K562 (cell line): Measurements from ENCODE around the gene MPHOSPH6. TPM values are rescaled to one million over a fixed set of nuclear protein-coding genes. Genes with fewer than 3 reads are reported as not detected.
"Not testable (repeated sequence)": the region's sequence is repeated elsewhere in the genome, so short reads cannot be mapped to it uniquely, and the experiment has no call there.

Source experiments
- ATAC-seq: fragments of 200-7000 bp; cut with Tn5 transposase; 3 replicates; pipeline ENCODE4 v1.9.1; 2020; ENCODE audit warnings: moderate library complexity
- BruUV-seq: library from RNA; stranded (reverse); fragments of 400-500 nt; replicated peaks from 2 replicates; lab custom pipeline; 2021; lab: Mats Ljungman, UMichigan
- CTCF ChIA-PET: fragments of 300-600 bp; formaldehyde crosslinking; extraction: SDS; loops from one replicate; lab custom pipeline; 2021; ENCODE audit warnings: low intra/inter-chr PET ratio; lab: Yijun Ruan, JAX
- POLR2A ChIA-PET: fragments of 300-600, 350-650 bp; sonication (Branson Sonifier 250); formaldehyde crosslinking; extraction: SDS; loops from one replicate; lab custom pipeline; 2021; ENCODE audit warnings: antibody characterized with exemption, inconsistent platforms; lab: Yijun Ruan, JAX
- DNase-seq, 4 experiments: peaks; one replicate each; pipeline versions ENCODE4 v3.0.0 to v3.0.0-alpha.2; 2011 to 2018; ENCODE audit warnings: low spot score in 3 of 4, mixed read lengths in 3 of 4; ENCODE audit errors: extremely low read depth in 1 of 4
- FAIRE-seq: peaks from 2 replicates; lab custom pipeline; 2011; peaks lifted over from hg19 to GRCh38; lab: Jason Lieb, UNC
- H2AFZ ChIP-seq: 2 replicates; pipeline ENCODE4 v1.6.0; 2011; ENCODE audit warnings: low read depth, low read length, control low read depth, inconsistent platforms
- H3K27ac ChIP-seq: fragments of 200-600 bp; 3 replicates; pipeline ENCODE4 v1.8.0; 2011; ENCODE audit warnings: low read depth, mild to moderate bottlenecking, control low read depth, inconsistent platforms, low read length, moderate library complexity, mixed read lengths; ENCODE audit errors: extremely low read depth
- H3K27me3 ChIP-seq, 2 experiments: fragments of 300-600 bp in 1 of 2; 2 replicates in 1 of 2; 3 replicates in 1 of 2; pipeline versions ENCODE4 v1.6.0 to v1.8.0; 2011; ENCODE audit warnings: inconsistent platforms in 2 of 2, low read length in 2 of 2, mild to moderate bottlenecking in 1 of 2, mixed read lengths in 1 of 2, moderate library complexity in 1 of 2; ENCODE audit not compliant: control insufficient read depth in 2 of 2, insufficient read depth in 2 of 2
- H3K36me3 ChIP-seq: fragments of 300-600 bp; 3 replicates; pipeline ENCODE4 v1.8.0; 2011; ENCODE audit warnings: mild to moderate bottlenecking, low read length, inconsistent platforms; ENCODE audit not compliant: control insufficient read depth, insufficient read depth
- H3K4me1 ChIP-seq, 2 experiments: fragments of 200-600 bp in 1 of 2; replicated peaks in 1 of 2; 2 replicates in 1 of 2; 3 replicates in 1 of 2; pipeline versions ENCODE4 v1.5.1 to v1.8.0; 2011; ENCODE audit warnings: inconsistent platforms in 2 of 2, low read length in 2 of 2, mild to moderate bottlenecking in 1 of 2, mixed read lengths in 1 of 2, moderate library complexity in 1 of 2; ENCODE audit not compliant: control insufficient read depth in 2 of 2, insufficient read depth in 2 of 2
- H3K4me2 ChIP-seq: 2 replicates; pipeline ENCODE4 v1.6.1; 2011; ENCODE audit warnings: low read length, control low read depth, inconsistent platforms, mixed read lengths; ENCODE audit not compliant: insufficient read depth
- H3K4me3 ChIP-seq: fragments of 200-600 bp; sonication (generic), shearing (Covaris generic); 2 replicates; pipeline ENCODE4 v1.5.1; 2016; ENCODE audit warnings: control low read depth, inconsistent platforms
- H3K79me2 ChIP-seq: fragments of 200-600 bp; 3 replicates; pipeline ENCODE4 v1.8.0; 2011; ENCODE audit warnings: low read length, inconsistent platforms; ENCODE audit not compliant: control insufficient read depth, insufficient read depth
- H3K9ac ChIP-seq, 2 experiments: 2 replicates each; pipeline versions ENCODE4 v1.6.0 to v1.6.1; 2011; ENCODE audit warnings: low read depth in 2 of 2, low read length in 2 of 2, control low read depth in 1 of 2, inconsistent platforms in 1 of 2, mild to moderate bottlenecking in 1 of 2, mixed read lengths in 1 of 2; ENCODE audit not compliant: insufficient read depth in 1 of 2
- H3K9me1 ChIP-seq: one replicate; pipeline ENCODE4 v1.6.0; 2011; ENCODE audit warnings: inconsistent platforms, mild to moderate bottlenecking, low read length, moderate library complexity; ENCODE audit not compliant: control insufficient read depth, insufficient read depth
- H3K9me3 ChIP-seq: replicated peaks from 2 replicates; pipeline ENCODE4 v1.5.1; 2011; ENCODE audit warnings: low read depth, low read length, inconsistent platforms; ENCODE audit not compliant: control insufficient read depth, insufficient read depth
- H4K20me1 ChIP-seq: replicated peaks from 2 replicates; pipeline ENCODE4 v1.6.1; 2011; ENCODE audit warnings: low read length, inconsistent platforms, mixed read lengths; ENCODE audit not compliant: control insufficient read depth, insufficient read depth
- ARHGAP35 ChIP-seq: fragments of 450-650 bp; IDR thresholded peaks from 2 replicates; pipeline ENCODE4 v1.6.1; 2018; ENCODE audit not compliant: partially characterized antibody
- DNMT1 ChIP-seq: fragments of 450-650 bp; IDR thresholded peaks from 2 replicates; pipeline ENCODE4 v1.6.1; 2016; ENCODE audit warnings: antibody characterized with exemption, mild to moderate bottlenecking
- FOXO4 ChIP-seq: fragments of 450-650 bp; formaldehyde crosslinking; IDR thresholded peaks from 2 replicates; pipeline ENCODE4 v1.4.0; 2020; ENCODE audit warnings: mild to moderate bottlenecking, moderate library complexity
- MYBL2 ChIP-seq, 2 experiments: fragments of 450-650 bp in 1 of 2; sonication (generic) in 1 of 2; formaldehyde crosslinking in 1 of 2; IDR thresholded peaks; 2 replicates each; pipeline versions ENCODE4 v1.6.1 to v1.8.1; 2017 to 2022; ENCODE audit warnings: borderline replicate concordance in 1 of 2, inconsistent platforms in 1 of 2, low read depth in 1 of 2, mild to moderate bottlenecking in 1 of 2, missing genetic modification reagents in 1 of 2, moderate library complexity in 1 of 2
- MYNN ChIP-seq, 2 experiments: sonication (generic); formaldehyde crosslinking in 1 of 2; IDR thresholded peaks; 2 replicates each; pipeline versions ENCODE4 v1.5.0 to v1.6.1; 2016 to 2020; ENCODE audit warnings: antibody characterized with exemption in 1 of 2, missing genetic modification reagents in 1 of 2
- NFRKB ChIP-seq: fragments of 450-650 bp; IDR thresholded peaks from 2 replicates; pipeline ENCODE4 v1.6.1; 2016; ENCODE audit warnings: low read depth
- SNAPC5 ChIP-seq: fragments of 250-450 bp; sonication (Bioruptor Pico); IDR thresholded peaks from 2 replicates; pipeline ENCODE4 v1.8.0; 2021; ENCODE audit warnings: moderate library complexity, mild to moderate bottlenecking, inconsistent platforms
- TFE3 ChIP-seq: fragments of 450-650 bp; formaldehyde crosslinking; IDR thresholded peaks from 2 replicates; pipeline ENCODE4 v1.4.0; 2020; ENCODE audit warnings: mild to moderate bottlenecking, mixed read lengths
- ZNF140 ChIP-seq: fragments of 250-450 bp; sonication (Bioruptor Pico); IDR thresholded peaks from 2 replicates; pipeline ENCODE4 v1.8.0; 2021; ENCODE audit warnings: moderate library complexity, mild to moderate bottlenecking, inconsistent platforms
- ZNF655 ChIP-seq: fragments of 250-450 bp; sonication (Bioruptor Pico); IDR thresholded peaks from 2 replicates; pipeline ENCODE4 v1.5.0; 2021
- ZZZ3 ChIP-seq: fragments of 450-650 bp; IDR thresholded peaks from 2 replicates; pipeline ENCODE4 v1.6.1; 2016; ENCODE audit warnings: antibody characterized with exemption, mild to moderate bottlenecking, moderate library complexity
- WGBS: fragments of 100-300 bp; shearing (Covaris generic); methylation state at CpG from one replicate; pipeline ENCODE4 v1.1.6; 2016; ENCODE audit warnings: low coverage, mixed read lengths; ENCODE audit not compliant: insufficient coverage; ENCODE audit errors: missing lambda C conversion rate; 5-methylcytosine and 5-hydroxymethylcytosine counted together
- in situ Hi-C: fragments of 300-500 bp; cut with MboI; formaldehyde crosslinking; loops from 4 replicates; pipeline ENCODE4 v1.15.0; 2018; ENCODE audit warnings: inconsistent platforms, mixed read lengths
- intact Hi-C: fragments of 100-400 bp; cut with micrococcal nuclease; formaldehyde crosslinking; loops from 2 replicates; pipeline ENCODE4 v1.14.2; 2022
- polyA plus RNA-seq, 8 experiments: library from polyadenylated mRNA; depleted of rRNA in 4 of 8; stranded (reverse) in 5 of 8; unstranded in 3 of 8; fragments of >200 nt; fragmentation: Nextera tagmentation in 2 of 8; fragmentation: Illumina TruSeq in 1 of 8; extraction: Ambion mirVana in 2 of 8; extraction: Trizol in 1 of 8; gene quantifications; 2 replicates each; pipeline versions ENCODE4 v1.2.1 to v1.2.3, GENCODE V29; 2011 to 2014; ENCODE audit warnings: inconsistent platforms in 1 of 8, missing spikeins in 1 of 8
- total RNA-seq, 7 experiments: library from RNA; depleted of rRNA in 6 of 7; stranded (reverse); fragments of >200 nt in 6 of 7; fragmentation: Illumina TruSeq in 2 of 7; extraction: Trizol in 2 of 7; gene quantifications; 2 replicates each; pipeline versions ENCODE4 v1.2.1 to v1.2.3, GENCODE V29; 2011 to 2021; ENCODE audit warnings: low replicate concordance in 1 of 7

MPHOSPH6 gene
- total and polyA plus RNA-seq, 9 of the 15 experiments (the other 6 are each of a cell fraction or from before 2014, with no cell fraction given), result 37.0 to 153 (median 76.7) TPM

- intact Hi-C loops, result loop anchor here (10.0 kb wide), 1 partner anchor 116 kb away; no protein-coding TSS in a partner anchor
- H2AFZ ChIP-seq, in situ Hi-C loops, H3K9me3 ChIP-seq, H4K20me1 ChIP-seq, FAIRE-seq, H3K4me3 ChIP-seq, BruUV-seq, H3K9ac ChIP-seq, H3K9me1 ChIP-seq, H3K4me2 ChIP-seq, H3K79me2 ChIP-seq, CTCF ChIA-PET, H3K4me1 ChIP-seq, H3K27ac ChIP-seq, H3K36me3 ChIP-seq, ATAC-seq, DNase-seq: not testable (repeated sequence)
- WGBS, result 0% methylated on average over 3 of the region's 3 CpGs
- peaks cover 16 to 25% of the 10 kb centered on the region in 2 experiments for H3K27me3 ChIP-seq
- POLR2A ChIA-PET, result interaction anchor here (0.6 to 0.9 kb wide), 2 partner anchors 16 to 29 kb away, joined by 4 to 5 read pairs; no protein-coding TSS in a partner anchor
Observed at GRCh38 chr16:82109266-82109665, 60.8 kb downstream of the MPHOSPH6 start.

GRCh38 chr16:82108774-82109173, 61.2 kb downstream of the MPHOSPH6 start:
- FAIRE-seq (no peak), ATAC-seq (no peak), DNase-seq (no peak)
- Histone ChIP-seq H3K27me3 (peaks cover 16 to 26% of the 10 kb centered on the region in 2 experiments), H4K20me1 (no peaks in the 10 kb centered on the region), H3K4me1 (no peaks in the 10 kb centered on the region), H3K4me2 (no peak overlapping the region), H3K4me3 (no peak overlapping the region), H3K79me2 (no peaks in the 10 kb centered on the region), H2AFZ (no peak overlapping the region), H3K9me3 (no peaks in the 10 kb centered on the region), H3K27ac (no peak overlapping the region), H3K9me1 (no peaks in the 10 kb centered on the region), H3K9ac (no peak overlapping the region), H3K36me3 (no peaks in the 10 kb centered on the region)
- WGBS, result 0% methylated on average over 6 of the region's 6 CpGs
- in situ Hi-C loops, result no loop called here
- no TSS peak for BruUV-seq
- CTCF ChIA-PET, result no interaction called here
- POLR2A ChIA-PET, result interaction anchor here (0.9 kb wide), 1 partner anchor 16 kb away, joined by 4 read pairs; no protein-coding TSS in a partner anchor
- intact Hi-C loops, result loop anchor here (10.0 kb wide), 1 partner anchor 116 kb away; no protein-coding TSS in a partner anchor
- TF ChIP-seq SNAPC5 (CRISPR knock-in tag) (no peak), ZNF655 (CRISPR knock-in tag) (no peak), ZZZ3 (no peak), TFE3 (no peak), MYBL2 (IDR thresholded peaks at IDR 0.05; ENCODE audit: low read depth) (no peak), MYBL2 (CRISPR knock-in tag; IDR thresholded peaks at IDR 0.05; ENCODE audit: borderline replicate concordance) (no peak), NFRKB (no peak), FOXO4 (CRISPR knock-in tag) (no peak), DNMT1 (no peak), ARHGAP35 (no peak), ZNF140 (no peak), MYNN (IDR thresholded peaks at IDR 0.05) (no peak), MYNN (CRISPR knock-in tag; IDR thresholded peaks at IDR 0.05) (no peak)
